HG03159 (cell line): ENCODE results near the gene STK32A.
"Not testable (repeated sequence)": the region's sequence is repeated elsewhere in the genome, so short reads cannot be mapped to it uniquely, and the experiment has no call there.

Experiments
- ATAC-seq: cut with Tn5 transposase; IDR thresholded peaks from one replicate; pipeline ENCODE4 v1.9.1; 2021; ENCODE audit warnings: mild to moderate bottlenecking, moderate library complexity; ENCODE audit not compliant: unreplicated experiment

The STK32A gene

GRCh38 chr5:147341345-147341744 is 106.5 kb downstream of the STK32A start:
- ATAC-seq: no peak

- no peak for ATAC-seq
Measured at GRCh38 chr5:147344861-147345260, 110.0 kb downstream of the STK32A start.

GRCh38 chr5:147346006-147346561 is 111.3 kb downstream of the STK32A start:
- ATAC-seq: no peak

GRCh38 chr5:147348046-147348445 is 113.2 kb downstream of the STK32A start:
- no peak for ATAC-seq

- no peak for ATAC-seq
Measured at GRCh38 chr5:147348451-147348850, 113.6 kb downstream of the STK32A start.

GRCh38 chr5:147349241-147349640 is 114.4 kb downstream of the STK32A start:
- no peak for ATAC-seq

GRCh38 chr5:147359101-147359500 is 124.3 kb downstream of the STK32A start:
- ATAC-seq: no peak

- ATAC-seq: no peak
Measured at GRCh38 chr5:147359581-147359980, 124.8 kb downstream of the STK32A start.

GRCh38 chr5:147360816-147361215 is 126.0 kb downstream of the STK32A start:
- ATAC-seq: no peak

GRCh38 chr5:147361441-147362175 is 126.8 kb downstream of the STK32A start:
- ATAC-seq: no peak

GRCh38 chr5:147367381-147367780 is 132.6 kb downstream of the STK32A start:
- ATAC-seq: not testable (repeated sequence)

GRCh38 chr5:147369742-147370374 is 135.0 kb downstream of the STK32A start:
- ATAC-seq: no peak

GRCh38 chr5:147371290-147371689 is 136.5 kb downstream of the STK32A start:
- ATAC-seq: no peak

GRCh38 chr5:147372191-147372590 is 137.4 kb downstream of the STK32A start:
- ATAC-seq: no peak

- no peak for ATAC-seq
Measured at GRCh38 chr5:147373328-147373727, 138.5 kb downstream of the STK32A start.

GRCh38 chr5:147375151-147375550 is 140.3 kb downstream of the STK32A start:
- no peak for ATAC-seq

GRCh38 chr5:147377682-147378081 is 142.9 kb downstream of the STK32A start:
- no peak for ATAC-seq

- ATAC-seq: no peak
Measured at GRCh38 chr5:147381555-147381954, 146.7 kb downstream of the STK32A start.

GRCh38 chr5:147382776-147383175 is 147.9 kb downstream of the STK32A start:
- ATAC-seq: no peak

GRCh38 chr5:147384346-147385193 is 149.7 kb downstream of the STK32A start:
- no peak for ATAC-seq

- ATAC-seq: no peak
Measured at GRCh38 chr5:147387109-147387508, 152.3 kb downstream of the STK32A start.
